CD4-positive, alpha-beta memory T cell (primary cell): ENCODE results near the gene HYAL2. TPM values are rescaled to one million over a fixed set of nuclear protein-coding genes. Genes with fewer than 3 reads are reported as not detected.
A peak's percentile ranks its signal among the peaks of the same experiment; 100 is the strongest.

Experiments
- CTCF ChIA-PET: fragments of 350-600 bp; sonication (Branson Sonifier 250); formaldehyde crosslinking; loops from one replicate; lab custom pipeline; 2021; ENCODE audit warnings: inconsistent platforms; ENCODE audit not compliant: partially characterized antibody; lab: Charles Lee
- POLR2A ChIA-PET: fragments of 350-600 bp; sonication (Branson Sonifier 250); formaldehyde crosslinking; loops from one replicate; lab custom pipeline; 2021; ENCODE audit not compliant: partially characterized antibody; lab: Charles Lee
- DNase-seq, 5 donors: peaks; one replicate each; pipeline versions ENCODE4 v3.0.0 to v3.0.0-alpha.2; 2020 to 2022; ENCODE audit warnings: mixed read lengths in 1 of 5
- H3K27ac ChIP-seq: one replicate; pipeline ENCODE4 v1.7.0; 2013; ENCODE audit warnings: low read depth, low read length
- H3K27me3 ChIP-seq: 2 replicates; pipeline ENCODE4 v1.7.0; 2013; ENCODE audit warnings: mild to moderate bottlenecking, low read length, moderate library complexity; ENCODE audit not compliant: insufficient read depth
- H3K36me3 ChIP-seq: 2 replicates; pipeline ENCODE4 v1.7.0; 2013; ENCODE audit warnings: mild to moderate bottlenecking, low read length, moderate library complexity; ENCODE audit not compliant: insufficient read depth
- H3K4me1 ChIP-seq: 2 replicates; pipeline ENCODE4 v1.7.0; 2013; ENCODE audit warnings: mild to moderate bottlenecking, low read length, moderate library complexity; ENCODE audit not compliant: insufficient read depth
- H3K4me3 ChIP-seq, 2 donors: one replicate each; pipeline ENCODE4 v1.7.0; 2013; ENCODE audit warnings: low read length in 2 of 2, mild to moderate bottlenecking in 1 of 2
- H3K9me3 ChIP-seq, 2 donors: one replicate each; pipeline ENCODE4 v1.7.0; 2013; ENCODE audit warnings: low read length in 2 of 2, control low read depth in 1 of 2; ENCODE audit not compliant: control insufficient read depth in 1 of 2
- H3K27ac Mint-ChIP-seq, 7 donors: one replicate each; pipeline ENCODE4 v1.8.0; 2020 to 2021; ENCODE audit warnings: mixed read lengths in 7 of 7, mild to moderate bottlenecking in 6 of 7, inconsistent platforms in 3 of 7, moderate library complexity in 3 of 7
- H3K27me3 Mint-ChIP-seq, 2 donors: one replicate each; pipeline ENCODE4 v1.8.0; 2020 to 2021; ENCODE audit warnings: mixed read lengths in 2 of 2
- H3K36me3 Mint-ChIP-seq, 2 donors: one replicate each; pipeline ENCODE4 v1.8.0; 2020 to 2021; ENCODE audit warnings: mixed read lengths in 2 of 2, inconsistent platforms in 1 of 2, mild to moderate bottlenecking in 1 of 2
- H3K4me1 Mint-ChIP-seq, 4 donors: one replicate each; pipeline ENCODE4 v1.8.0; 2020 to 2021; ENCODE audit warnings: mixed read lengths in 4 of 4, mild to moderate bottlenecking in 1 of 4
- H3K4me3 Mint-ChIP-seq, 8 donors: one replicate each; pipeline ENCODE4 v1.8.0; 2020 to 2021; ENCODE audit warnings: mixed read lengths in 8 of 8, mild to moderate bottlenecking in 7 of 8, moderate library complexity in 6 of 8, inconsistent platforms in 3 of 8
- H3K9me3 Mint-ChIP-seq, 8 donors: one replicate each; pipeline ENCODE4 v1.8.0; 2020 to 2021; ENCODE audit warnings: mixed read lengths in 8 of 8, mild to moderate bottlenecking in 5 of 8, inconsistent platforms in 3 of 8, moderate library complexity in 1 of 8
- intact Hi-C: fragments of 100-400 bp; cut with micrococcal nuclease; formaldehyde crosslinking; loops from one replicate; pipeline ENCODE4 v1.15.1; 2023
- polyA plus RNA-seq, 2 donors: library from polyadenylated mRNA; unstranded; fragments of 300-500 nt; fragmentation: Illumina TruSeq; gene quantifications; one replicate each; pipeline ENCODE4 v1.2.3, GENCODE V29; 2021
- total RNA-seq, 2 experiments: library from RNA; stranded (reverse); gene quantifications; one replicate each; pipeline ENCODE4 v1.2.3, GENCODE V29; 2021

The HYAL2 gene
- total RNA-seq (1 to 10 TPM; 3.7 to 4.0 TPM), polyA plus RNA-seq (10 to 100 TPM; 10.3 to 12.3 TPM)

- peak within 1 kb of the TSS; percentile 73 for H3K27ac ChIP-seq
- intact Hi-C loops = no loop called here
- H3K4me3 ChIP-seq = peak within 1 kb of the TSS; percentile 23 to 87
- peaks cover 37% of the 10 kb centered on the region for H3K4me1 ChIP-seq
- no peaks in the 10 kb centered on the region for H3K9me3 ChIP-seq
- ChIA-PET CTCF (interaction anchor here (0.5 to 5.6 kb wide), 8 partner anchors 11 to 220 kb away, joined by 3 to 37 read pairs (median 10); partner anchors contain the start of genes HYAL3, IFRD2 and NAA80), POLR2A (interaction anchor here (1.0 to 14.4 kb wide), 6 partner anchors 8 to 37 kb away, joined by 4 to 144 read pairs (median 8); partner anchors contain the start of genes HYAL3, NAA80, RASSF1 and TMEM115)
- peak within 1 kb of the TSS; percentile 80 to 90 (median 86) for H3K4me3 Mint-ChIP-seq
- H3K27me3 ChIP-seq = no peaks in the 10 kb centered on the region
- H3K36me3 ChIP-seq = peaks cover 10% of the 10 kb centered on the region
- H3K36me3 Mint-ChIP-seq = peaks cover 0 to 15% of the 10 kb centered on the region in 2 donors
- no peaks in the 10 kb centered on the region for H3K27me3 Mint-ChIP-seq
- H3K27ac Mint-ChIP-seq = peak within 1 kb of the TSS; percentile 90 to 95 (median 93)
- DNase-seq = peak in 1 of 5 donors; percentile 37
- no peaks in the 10 kb centered on the region for H3K9me3 Mint-ChIP-seq
- peaks cover 15 to 57% (median 35%) of the 10 kb centered on the region in 4 donors for H3K4me1 Mint-ChIP-seq
These were observed at the start of gene HYAL2 for GRCh38 chr3:50322386-50323091. HYAL2 (minus strand) TSS chr3:50322745; CDS start chr3:50320489, 2,256 bp downstream.

- no peaks in the 10 kb centered on the region for H3K36me3 Mint-ChIP-seq
- DNase-seq = no peak
- H3K4me1 Mint-ChIP-seq = peaks cover 3 to 22% (median 11%) of the 10 kb centered on the region in 4 donors
- H3K27me3 ChIP-seq = no peaks in the 10 kb centered on the region
- no peaks in the 10 kb centered on the region for H3K27me3 Mint-ChIP-seq
- no peaks in the 10 kb centered on the region for H3K36me3 ChIP-seq
- ChIA-PET POLR2A (interaction anchor here (0.5 to 1.0 kb wide), 2 partner anchors 34 to 135 kb away, joined by 3 read pairs; no protein-coding TSS in a partner anchor), CTCF (interaction anchor here (0.6 kb wide), 1 partner anchor 174 kb away, joined by 3 read pairs; no protein-coding TSS in a partner anchor)
- H3K4me3 ChIP-seq = no peak overlapping the region
- H3K27ac ChIP-seq = no peak overlapping the region
- peaks cover 13% of the 10 kb centered on the region for H3K4me1 ChIP-seq
- no peak overlapping the region for H3K4me3 Mint-ChIP-seq
- H3K9me3 Mint-ChIP-seq = no peaks in the 10 kb centered on the region
- intact Hi-C loops = no loop called here
- H3K9me3 ChIP-seq = no peaks in the 10 kb centered on the region
- peak overlapping the region in 2 of 7 donors; percentile 58 to 77 for H3K27ac Mint-ChIP-seq
These were observed 48.7 kb upstream of the HYAL2 start for GRCh38 chr3:50371133-50371685.

- Mint-ChIP-seq H3K4me3 (no peak overlapping the region), H3K27me3 (no peaks in the 10 kb centered on the region), H3K36me3 (no peaks in the 10 kb centered on the region), H3K9me3 (no peaks in the 10 kb centered on the region), H3K4me1 (peaks cover 7 to 28% (median 16%) of the 10 kb centered on the region in 4 donors), H3K27ac (peak overlapping the region in 1 of 7 donors; percentile 77)
- no peaks in the 10 kb centered on the region for H3K27me3 ChIP-seq
- POLR2A ChIA-PET = interaction anchor here (0.5 kb wide), 1 partner anchor 136 kb away, joined by 3 read pairs; no protein-coding TSS in a partner anchor
- intact Hi-C loops = no loop called here
- CTCF ChIA-PET = interaction anchor here (0.6 kb wide), 1 partner anchor 175 kb away, joined by 3 read pairs; no protein-coding TSS in a partner anchor
- no peak for DNase-seq
- peaks cover 20% of the 10 kb centered on the region for H3K4me1 ChIP-seq
- no peak overlapping the region for H3K27ac ChIP-seq
- no peaks in the 10 kb centered on the region for H3K36me3 ChIP-seq
- H3K9me3 ChIP-seq = no peaks in the 10 kb centered on the region
- H3K4me3 ChIP-seq = no peak overlapping the region
These were observed 48.0 kb upstream of the HYAL2 start for GRCh38 chr3:50370594-50370993.

GRCh38 chr3:50369012-50369670 is 46.6 kb upstream of the HYAL2 start:
- no peaks in the 10 kb centered on the region for H3K36me3 Mint-ChIP-seq
- H3K4me3 Mint-ChIP-seq = peak overlapping the region in 1 of 8 donors; percentile 39
- POLR2A ChIA-PET = no interaction called here
- CTCF ChIA-PET = no interaction called here
- Histone ChIP-seq H3K27ac (no peak overlapping the region), H3K36me3 (no peaks in the 10 kb centered on the region), H3K4me3 (no peak overlapping the region), H3K4me1 (peaks cover 27% of the 10 kb centered on the region), H3K9me3 (no peaks in the 10 kb centered on the region), H3K27me3 (no peaks in the 10 kb centered on the region)
- intact Hi-C loops = loop anchor here (5.0 kb wide), 2 partner anchors 198 to 243 kb away; partner anchors contain the start of genes C3orf18, CISH and HEMK1
- no peaks in the 10 kb centered on the region for H3K9me3 Mint-ChIP-seq
- peaks cover 0 to 1% of the 10 kb centered on the region in 2 donors for H3K27me3 Mint-ChIP-seq
- no peak for DNase-seq
- H3K27ac Mint-ChIP-seq = peak overlapping the region in 3 of 7 donors; percentile 15 to 57 (median 43)
- H3K4me1 Mint-ChIP-seq = peaks cover 7 to 35% (median 18%) of the 10 kb centered on the region in 4 donors

GRCh38 chr3:50365842-50366220 is 43.3 kb upstream of the HYAL2 start:
- no peak for DNase-seq
- CTCF ChIA-PET = interaction anchor here (0.9 to 1.8 kb wide), 6 partner anchors 16 to 182 kb away, joined by 3 to 13 read pairs (median 4); partner anchors contain the start of genes CYB561D2, NPRL2 and ZMYND10
- Histone ChIP-seq H3K4me3 (peak overlapping the region; percentile 73 to 100), H3K4me1 (peaks cover 30% of the 10 kb centered on the region), H3K27me3 (no peaks in the 10 kb centered on the region), H3K9me3 (no peaks in the 10 kb centered on the region), H3K36me3 (no peaks in the 10 kb centered on the region), H3K27ac (peak overlapping the region; percentile 87)
- H3K27ac Mint-ChIP-seq = peak overlapping the region; percentile 91 to 97 (median 95)
- peaks cover 4 to 35% (median 18%) of the 10 kb centered on the region in 4 donors for H3K4me1 Mint-ChIP-seq
- intact Hi-C loops = loop anchor here (2.0 to 5.0 kb wide), 4 partner anchors 15 to 246 kb away; partner anchors contain the start of genes C3orf18, CISH, CYB561D2 and HEMK1
- POLR2A ChIA-PET = interaction anchor here (0.8 to 11.5 kb wide), 15 partner anchors 9 to 251 kb away, joined by 3 to 153 read pairs (median 5); partner anchors contain the start of genes C3orf18, CISH, CYB561D2 and HEMK1
- H3K9me3 Mint-ChIP-seq = no peaks in the 10 kb centered on the region
- H3K27me3 Mint-ChIP-seq = peaks cover 0 to 1% of the 10 kb centered on the region in 2 donors
- peak overlapping the region; percentile 86 to 94 (median 90) for H3K4me3 Mint-ChIP-seq
- no peaks in the 10 kb centered on the region for H3K36me3 Mint-ChIP-seq

- Histone ChIP-seq H3K27me3 (no peaks in the 10 kb centered on the region), H3K4me3 (peak overlapping the region; percentile 73 to 100), H3K4me1 (peaks cover 30% of the 10 kb centered on the region), H3K36me3 (no peaks in the 10 kb centered on the region), H3K27ac (peak overlapping the region; percentile 87), H3K9me3 (no peaks in the 10 kb centered on the region)
- intact Hi-C loops = loop anchor here (2.0 to 5.0 kb wide), 3 partner anchors 14 to 247 kb away; partner anchors contain the start of genes C3orf18, CISH, CYB561D2 and HEMK1
- peak; percentile 92 to 97 (median 95) for DNase-seq
- H3K27me3 Mint-ChIP-seq = peaks cover 0 to 1% of the 10 kb centered on the region in 2 donors
- CTCF ChIA-PET = interaction anchor here (0.9 to 1.8 kb wide), 6 partner anchors 15 to 183 kb away, joined by 3 to 13 read pairs (median 4); partner anchors contain the start of genes CYB561D2, NPRL2 and ZMYND10
- peak overlapping the region; percentile 91 to 97 (median 95) for H3K27ac Mint-ChIP-seq
- H3K9me3 Mint-ChIP-seq = no peaks in the 10 kb centered on the region
- no peaks in the 10 kb centered on the region for H3K36me3 Mint-ChIP-seq
- H3K4me3 Mint-ChIP-seq = peak overlapping the region; percentile 86 to 94 (median 90)
- H3K4me1 Mint-ChIP-seq = peaks cover 4 to 35% (median 18%) of the 10 kb centered on the region in 4 donors
- POLR2A ChIA-PET = interaction anchor here (0.6 to 11.5 kb wide), 17 partner anchors 8 to 1135 kb away, joined by 3 to 153 read pairs (median 4); partner anchors contain the start of genes C3orf18, CISH, CYB561D2 and DCAF1
These were observed 42.7 kb upstream of the HYAL2 start for GRCh38 chr3:50365080-50365841.
